Thymus (tissue), 11 donors: Measurements from ENCODE around the gene ITGA1. TPM values are rescaled to one million over a fixed set of nuclear protein-coding genes. Genes with fewer than 3 reads are reported as not detected.

Source experiments
- DNase-seq, 9 donors: peaks; one replicate each; pipeline ENCODE4 v3.0.0-alpha.2; 2013; ENCODE audit warnings: low spot score in 9 of 9, low read depth in 6 of 9, missing footprints in 1 of 9
- H3K27ac ChIP-seq, 2 donors: one replicate each; pipeline ENCODE4 v1.5.1; 2013; ENCODE audit warnings: control low read depth in 1 of 2, low read depth in 1 of 2, low read length in 1 of 2, mild to moderate bottlenecking in 1 of 2, moderate library complexity in 1 of 2
- H3K27me3 ChIP-seq, 2 donors: one replicate each; pipeline ENCODE4 v1.5.1; 2013; ENCODE audit warnings: low read length in 1 of 2; ENCODE audit not compliant: control insufficient read depth in 2 of 2, insufficient read depth in 1 of 2
- H3K36me3 ChIP-seq, 2 donors: one replicate each; pipeline ENCODE4 v1.5.1; 2013; ENCODE audit warnings: low read length in 1 of 2, mild to moderate bottlenecking in 1 of 2, moderate library complexity in 1 of 2; ENCODE audit not compliant: control insufficient read depth in 2 of 2, insufficient read depth in 2 of 2
- H3K4me1 ChIP-seq, 2 donors: one replicate each; pipeline ENCODE4 v1.5.1; 2013; ENCODE audit warnings: low read length in 2 of 2; ENCODE audit not compliant: control insufficient read depth in 2 of 2, insufficient read depth in 2 of 2
- H3K4me3 ChIP-seq, 2 donors: one replicate each; pipeline ENCODE4 v1.5.1; 2013; ENCODE audit warnings: low read length in 2 of 2, control low read depth in 1 of 2, mild to moderate bottlenecking in 1 of 2
- H3K9me3 ChIP-seq, 2 donors: one replicate each; pipeline ENCODE4 v1.5.1; 2013; ENCODE audit warnings: low read length in 1 of 2, mild to moderate bottlenecking in 1 of 2; ENCODE audit not compliant: control insufficient read depth in 2 of 2, insufficient read depth in 1 of 2
- WGBS: extraction: QIAGEN DNeasy Blood & Tissue Kit; methylation state at CpG from one replicate; pipeline ENCODE4 v1.1.7; 2013; 5-methylcytosine and 5-hydroxymethylcytosine counted together
- polyA plus RNA-seq: library from polyadenylated mRNA; stranded (reverse); fragments of 200-250 nt; gene quantifications from one replicate; pipeline ENCODE4 v1.2.3, GENCODE V29; 2013
- total RNA-seq: library from RNA; stranded (reverse); fragments of 120-200 nt; gene quantifications from one replicate; pipeline ENCODE4 v1.2.4, GENCODE V29; 2013
- donor health status: healthy.

Gene ITGA1
- total and polyA plus RNA-seq, 2 donors, result 4.7 to 9.5 TPM

GRCh38 chr5:52885614-52886013 is 97.9 kb downstream of the ITGA1 start:
- H3K27ac ChIP-seq, result no peak overlapping the region
- no peaks in the 10 kb centered on the region for H3K36me3 ChIP-seq
- no peak overlapping the region for H3K4me3 ChIP-seq
- H3K9me3 ChIP-seq, result no peaks in the 10 kb centered on the region
- WGBS, result 98% methylated on average over 4 of the region's 4 CpGs
- H3K27me3 ChIP-seq, result no peaks in the 10 kb centered on the region
- H3K4me1 ChIP-seq, result no peaks in the 10 kb centered on the region
- DNase-seq, result no peak

GRCh38 chr5:52886206-52886605 is 98.5 kb downstream of the ITGA1 start:
- no peak overlapping the region for H3K27ac ChIP-seq
- no peaks in the 10 kb centered on the region for H3K36me3 ChIP-seq
- WGBS, result 93% methylated on average over 2 of the region's 2 CpGs

GRCh38 chr5:52887066-52887465 is 99.3 kb downstream of the ITGA1 start:
- Histone ChIP-seq H3K4me1 (no peaks in the 10 kb centered on the region), H3K36me3 (no peaks in the 10 kb centered on the region), H3K4me3 (no peak overlapping the region), H3K9me3 (no peaks in the 10 kb centered on the region), H3K27me3 (no peaks in the 10 kb centered on the region), H3K27ac (no peak overlapping the region)
- no peak for DNase-seq
- WGBS, result 97% methylated on average over 2 of the region's 2 CpGs

More at GRCh38 chr5:52886206-52886605, 98.5 kb downstream of the ITGA1 start:
- Histone ChIP-seq H3K9me3 (no peaks in the 10 kb centered on the region), H3K27me3 (no peaks in the 10 kb centered on the region), H3K4me3 (no peak overlapping the region), H3K4me1 (no peaks in the 10 kb centered on the region)
- no peak for DNase-seq

- WGBS, result 98% methylated on average over 5 of the region's 5 CpGs
- Histone ChIP-seq H3K36me3 (no peaks in the 10 kb centered on the region), H3K27me3 (no peaks in the 10 kb centered on the region), H3K4me1 (no peaks in the 10 kb centered on the region), H3K9me3 (no peaks in the 10 kb centered on the region), H3K4me3 (no peak overlapping the region), H3K27ac (no peak overlapping the region)
- DNase-seq, result no peak
These were observed 100.6 kb downstream of the ITGA1 start for GRCh38 chr5:52888363-52888762.

GRCh38 chr5:52892242-52892878 is 104.6 kb downstream of the ITGA1 start:
- H3K4me1 ChIP-seq, result peaks cover 3 to 17% of the 10 kb centered on the region in 2 donors
- no peaks in the 10 kb centered on the region for H3K27me3 ChIP-seq
- no peaks in the 10 kb centered on the region for H3K9me3 ChIP-seq
- H3K36me3 ChIP-seq, result no peaks in the 10 kb centered on the region
- H3K4me3 ChIP-seq, result no peak overlapping the region
- no peak for DNase-seq
- H3K27ac ChIP-seq, result no peak overlapping the region
- WGBS, result 98% methylated on average over 6 of the region's 6 CpGs

- no peaks in the 10 kb centered on the region for H3K27me3 ChIP-seq
- peaks cover 3 to 17% of the 10 kb centered on the region in 2 donors for H3K4me1 ChIP-seq
- H3K9me3 ChIP-seq, result no peaks in the 10 kb centered on the region
- no peak overlapping the region for H3K4me3 ChIP-seq
- DNase-seq, result no peak
- H3K36me3 ChIP-seq, result no peaks in the 10 kb centered on the region
- no peak overlapping the region for H3K27ac ChIP-seq
These were observed 105.4 kb downstream of the ITGA1 start for GRCh38 chr5:52893105-52893504.

GRCh38 chr5:52893863-52894262 is 106.1 kb downstream of the ITGA1 start:
- no peaks in the 10 kb centered on the region for H3K27me3 ChIP-seq
- no peaks in the 10 kb centered on the region for H3K9me3 ChIP-seq
- H3K4me1 ChIP-seq, result peaks cover 3 to 18% of the 10 kb centered on the region in 2 donors
- no peak overlapping the region for H3K27ac ChIP-seq
- WGBS, result 98% methylated on average over 1 of the region's 1 CpG
- H3K4me3 ChIP-seq, result no peak overlapping the region
- DNase-seq, result no peak
- H3K36me3 ChIP-seq, result no peaks in the 10 kb centered on the region

GRCh38 chr5:52894451-52894850 is 106.7 kb downstream of the ITGA1 start:
- DNase-seq, result no peak
- Histone ChIP-seq H3K9me3 (no peaks in the 10 kb centered on the region), H3K27ac (peak overlapping the region in 1 of 2 donors; percentile 86), H3K36me3 (no peaks in the 10 kb centered on the region), H3K27me3 (no peaks in the 10 kb centered on the region), H3K4me1 (peaks cover 3 to 22% of the 10 kb centered on the region in 2 donors), H3K4me3 (no peak overlapping the region)
- 97% methylated on average over 2 of the region's 2 CpGs for WGBS

- Histone ChIP-seq H3K4me3 (no peak overlapping the region), H3K36me3 (no peaks in the 10 kb centered on the region), H3K4me1 (peaks cover 3 to 23% of the 10 kb centered on the region in 2 donors), H3K9me3 (no peaks in the 10 kb centered on the region), H3K27ac (peak overlapping the region in 1 of 2 donors; percentile 86), H3K27me3 (no peaks in the 10 kb centered on the region)
- peak in 1 of 9 donors; percentile 50 for DNase-seq
- WGBS, result 73% methylated on average over 2 of the region's 2 CpGs
These were observed 107.4 kb downstream of the ITGA1 start for GRCh38 chr5:52895075-52895474.
